OCI-LY3 (cell line): ENCODE data around the gene NCKAP5.

Experiments
- H2AFZ ChIP-seq: fragments of 200-600, 300-600 bp; shearing (Covaris generic); 2 replicates; pipeline ENCODE4 v1.6.0; 2014; ENCODE audit warnings: antibody characterized with exemption, low read depth, low read length
- H3K27ac ChIP-seq: fragments of 200-600, 300-600 bp; sonication (generic); 2 replicates; pipeline ENCODE4 v1.5.1; 2014; ENCODE audit warnings: mild to moderate bottlenecking, low read length, moderate library complexity, mixed read lengths
- H3K27me3 ChIP-seq: fragments of 200-600, 300-600 bp; sonication (generic); 2 replicates; pipeline ENCODE4 v1.6.1; 2014; ENCODE audit warnings: low read depth, low read length, mixed read lengths
- H3K36me3 ChIP-seq: fragments of 200-600, 300-600 bp; sonication (generic); replicated peaks from 2 replicates; pipeline ENCODE3; 2014; ENCODE audit warnings: low read depth, low read length, mixed read lengths
- H3K4me1 ChIP-seq: fragments of 300-600, 200-600 bp; sonication (generic); 2 replicates; pipeline ENCODE4 v1.6.1; 2014; ENCODE audit warnings: low read length, mixed read lengths
- H3K4me2 ChIP-seq: fragments of 200-600, 300-600 bp; sonication (generic); 2 replicates; pipeline ENCODE4 v1.6.1; 2014; ENCODE audit warnings: low read length, mixed read lengths
- H3K4me3 ChIP-seq: fragments of 300-600, 200-600 bp; sonication (generic); 2 replicates; pipeline ENCODE4 v1.5.1; 2014; ENCODE audit warnings: antibody characterized with exemption, mild to moderate bottlenecking, low read length, moderate library complexity
- H3K79me2 ChIP-seq: fragments of 300-600, 200-600 bp; shearing (Covaris generic); 2 replicates; pipeline ENCODE4 v1.6.1; 2014; ENCODE audit warnings: mild to moderate bottlenecking, low read length, mixed read lengths
- H3K9ac ChIP-seq: fragments of 300-600, 200-600 bp; shearing (Covaris generic); 2 replicates; pipeline ENCODE4 v1.6.0; 2014; ENCODE audit warnings: mild to moderate bottlenecking, low read length, moderate library complexity
- H3K9me3 ChIP-seq: fragments of 200-600, 300-600 bp; shearing (Covaris generic); 2 replicates; pipeline ENCODE4 v1.6.1; 2014; ENCODE audit warnings: low read length, mixed read lengths; ENCODE audit not compliant: insufficient read depth
- H4K20me1 ChIP-seq: fragments of 200-600, 300-600 bp; sonication (generic); 2 replicates; pipeline ENCODE4 v1.6.1; 2016; ENCODE audit warnings: low read length, mixed read lengths; ENCODE audit not compliant: insufficient read depth
- CTCF ChIP-seq: fragments of 200-600, 300-600 bp; sonication (generic); IDR thresholded peaks from 2 replicates; pipeline ENCODE4 v1.5.1; 2014; ENCODE audit warnings: antibody characterized with exemption, low read length, low read depth
- EZH2phosphoT487 ChIP-seq: fragments of 200-600 bp; shearing (Covaris generic); IDR thresholded peaks from 2 replicates; pipeline ENCODE4 v1.6.1; 2018; ENCODE audit warnings: antibody characterized with exemption, mixed run types, low read depth

The NCKAP5 gene

GRCh38 chr2:133492719-133493380, 75.4 kb downstream of the NCKAP5 start:
- H3K27me3 ChIP-seq = 0 out of 2 replicates have a peak, but pooled peaks cover 6% of the 10 kb centered on the region
- no peak overlapping the region for H3K27ac ChIP-seq
- no peak overlapping the region for H3K4me3 ChIP-seq
- no peaks in the 10 kb centered on the region for H3K9me3 ChIP-seq
- no peaks in the 10 kb centered on the region for H3K79me2 ChIP-seq
- no peak overlapping the region for H2AFZ ChIP-seq
- no peaks in the 10 kb centered on the region for H4K20me1 ChIP-seq
- no peaks in the 10 kb centered on the region for H3K36me3 ChIP-seq
- no peak overlapping the region for H3K9ac ChIP-seq
- TF ChIP-seq EZH2phosphoT487 = no peak
- no peak for TF ChIP-seq CTCF
- H3K4me1 ChIP-seq = no peaks in the 10 kb centered on the region
- H3K4me2 ChIP-seq = no peak overlapping the region

- no peak overlapping the region for H2AFZ ChIP-seq
- no peaks in the 10 kb centered on the region for H4K20me1 ChIP-seq
- no peak overlapping the region for H3K4me2 ChIP-seq
- H3K79me2 ChIP-seq = no peaks in the 10 kb centered on the region
- no peaks in the 10 kb centered on the region for H3K4me1 ChIP-seq
- no peak overlapping the region for H3K9ac ChIP-seq
- no peak overlapping the region for H3K4me3 ChIP-seq
- TF ChIP-seq EZH2phosphoT487 (no peak), CTCF (no peak)
- no peaks in the 10 kb centered on the region for H3K27me3 ChIP-seq
- no peak overlapping the region for H3K27ac ChIP-seq
- H3K36me3 ChIP-seq = no peaks in the 10 kb centered on the region
- no peaks in the 10 kb centered on the region for H3K9me3 ChIP-seq
Measured at GRCh38 chr2:133490411-133490980, 77.8 kb downstream of the NCKAP5 start.

GRCh38 chr2:133489641-133490410, 78.4 kb downstream of the NCKAP5 start:
- Histone ChIP-seq H3K9ac (no peak overlapping the region), H3K27ac (no peak overlapping the region), H3K27me3 (no peaks in the 10 kb centered on the region), H3K36me3 (no peaks in the 10 kb centered on the region), H4K20me1 (no peaks in the 10 kb centered on the region), H3K4me3 (no peak overlapping the region), H2AFZ (no peak overlapping the region), H3K4me2 (no peak overlapping the region), H3K4me1 (no peaks in the 10 kb centered on the region), H3K9me3 (no peaks in the 10 kb centered on the region), H3K79me2 (no peaks in the 10 kb centered on the region)
- TF ChIP-seq CTCF = no peak
- TF ChIP-seq EZH2phosphoT487 = no peak

GRCh38 chr2:133489146-133489545, 79.1 kb downstream of the NCKAP5 start:
- Histone ChIP-seq H3K79me2 (no peaks in the 10 kb centered on the region), H4K20me1 (no peaks in the 10 kb centered on the region), H3K27me3 (no peaks in the 10 kb centered on the region), H3K27ac (no peak overlapping the region), H3K4me2 (no peak overlapping the region), H2AFZ (no peak overlapping the region), H3K4me1 (no peaks in the 10 kb centered on the region), H3K9me3 (no peaks in the 10 kb centered on the region), H3K36me3 (no peaks in the 10 kb centered on the region), H3K9ac (no peak overlapping the region), H3K4me3 (no peak overlapping the region)
- TF ChIP-seq CTCF (no peak), EZH2phosphoT487 (no peak)
